SKM-1 treated with dmso at 0.1 percent for 144 hours (cell line): Measurements from ENCODE around the gene TRIM29.

Source experiments
- DNase-seq: peaks from one replicate; lab custom pipeline; 2025; ENCODE audit not compliant: unreplicated experiment; lab: John Stamatoyannopoulos, UW

The TRIM29 gene

GRCh38 chr11:120141113-120141767 lies 3.3 kb upstream of the TRIM29 start:
- no peak for DNase-seq

GRCh38 chr11:120139316-120140069 lies 1.6 kb upstream of the TRIM29 start:
- DNase-seq: no peak

- no peak for DNase-seq
Measured at GRCh38 chr11:120137187-120137610, 714 bp downstream of the TRIM29 start.

GRCh38 chr11:120136356-120136755 lies 1.6 kb downstream of the TRIM29 start:
- no peak for DNase-seq

GRCh38 chr11:120135838-120136237 lies 2.1 kb downstream of the TRIM29 start:
- no peak for DNase-seq

GRCh38 chr11:120134931-120135228 lies 3.0 kb downstream of the TRIM29 start:
- no peak for DNase-seq

GRCh38 chr11:120134106-120134930 lies 3.6 kb downstream of the TRIM29 start:
- DNase-seq: no peak

- no peak for DNase-seq
Measured at GRCh38 chr11:120133216-120134105, 4.5 kb downstream of the TRIM29 start.

- DNase-seq: no peak
Measured at GRCh38 chr11:120132645-120133185, 5.2 kb downstream of the TRIM29 start.

- DNase-seq: no peak
Measured at GRCh38 chr11:120131941-120132644, 5.8 kb downstream of the TRIM29 start.

- DNase-seq: no peak
Measured at GRCh38 chr11:120130991-120131760, 6.7 kb downstream of the TRIM29 start.

- no peak for DNase-seq
Measured at GRCh38 chr11:120130176-120130980, 7.5 kb downstream of the TRIM29 start.

GRCh38 chr11:120129570-120129969 lies 8.3 kb downstream of the TRIM29 start:
- DNase-seq: no peak

- no peak for DNase-seq
Measured at GRCh38 chr11:120128392-120129119, 9.4 kb downstream of the TRIM29 start.

GRCh38 chr11:120127236-120127635 lies 10.7 kb downstream of the TRIM29 start:
- DNase-seq: no peak

- DNase-seq: no peak
Measured at GRCh38 chr11:120126620-120127019, 11.3 kb downstream of the TRIM29 start.

GRCh38 chr11:120125509-120125908 lies 12.4 kb downstream of the TRIM29 start:
- no peak for DNase-seq

- no peak for DNase-seq
Measured at GRCh38 chr11:120125024-120125423, 12.9 kb downstream of the TRIM29 start.
